ENCODE measurements around the gene SETD5.

DNA sequence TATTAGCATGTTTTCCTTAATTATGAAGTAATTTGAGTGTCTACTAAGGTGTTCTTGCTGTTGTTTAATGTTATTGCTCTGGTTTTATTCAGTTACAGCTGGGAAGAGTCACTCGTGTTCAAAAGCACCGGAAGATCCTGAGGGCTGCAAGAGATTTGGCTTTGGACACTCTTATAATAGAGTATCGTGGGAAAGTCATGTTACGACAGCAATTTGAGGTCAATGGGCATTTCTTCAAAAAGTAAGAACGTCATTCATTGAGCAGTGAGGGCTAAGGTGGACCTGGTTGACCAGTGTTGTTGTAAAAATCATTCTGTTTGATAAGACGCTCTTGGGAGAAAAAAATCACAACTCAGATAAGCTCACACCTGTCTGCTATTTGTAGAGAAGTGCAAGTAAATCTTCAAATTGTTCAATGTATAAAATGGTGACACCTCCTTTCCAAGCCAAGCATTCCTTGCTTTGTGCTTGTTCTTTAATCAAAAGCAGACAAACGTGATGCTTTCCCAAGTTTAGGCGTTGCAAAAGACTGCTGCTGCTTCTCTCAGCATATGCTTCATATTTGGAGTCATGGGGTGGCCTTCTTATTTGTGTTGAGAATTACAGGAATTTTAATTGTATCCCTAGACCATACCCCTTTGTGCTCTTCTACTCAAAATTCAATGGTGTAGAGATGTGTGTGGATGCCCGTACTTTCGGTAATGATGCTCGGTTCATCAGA lies 44.2 kb downstream of the SETD5 start:
- no peak for TF ChIP-seq EZH2 (IDR thresholded peaks at IDR 0.05)
- no peak for TF ChIP-seq POLR2AphosphoS5 (IDR thresholded peaks at IDR 0.05; ENCODE audit: borderline replicate concordance, low read depth, low read length)
- no peak for TF ChIP-seq FOXP2 (optimal IDR thresholded peaks at IDR 0.05; ENCODE audit: control extremely low read depth, extremely low read length, insufficient read depth)

All from SK-N-MC (cell line).